IPS-NIHi11 (cell line): ENCODE measurements around the gene ZNF286A.
A peak's percentile ranks its signal among the peaks of the same experiment; 100 is the strongest.
"Not testable (repeated sequence)": the region's sequence is repeated elsewhere in the genome, so short reads cannot be mapped to it uniquely, and the experiment has no call there.

ENCODE experiments used
- DNase-seq: peaks from one replicate; pipeline ENCODE4 v3.0.0; 2012; ENCODE audit warnings: mixed read lengths, low spot score

ZNF286A gene

GRCh38 chr17:15699937-15700336 lies 385 bp downstream of the ZNF286A start:
- DNase-seq = not testable (repeated sequence)

GRCh38 chr17:15704239-15704638 lies 4.7 kb downstream of the ZNF286A start:
- DNase-seq = not testable (repeated sequence)

GRCh38 chr17:15704813-15705212 lies 5.3 kb downstream of the ZNF286A start:
- not testable (repeated sequence) for DNase-seq

GRCh38 chr17:15708879-15709278 lies 9.3 kb downstream of the ZNF286A start:
- not testable (repeated sequence) for DNase-seq

GRCh38 chr17:15716601-15717563 lies 17.3 kb downstream of the ZNF286A start:
- not testable (repeated sequence) for DNase-seq

- DNase-seq = not testable (repeated sequence)
These were observed 31.0 kb downstream of the ZNF286A start for GRCh38 chr17:15730535-15730934.

- DNase-seq = not testable (repeated sequence)
These were observed 32.3 kb downstream of the ZNF286A start, which contains the start of gene TBC1D26 for GRCh38 chr17:15731900-15732299. Gene TBC1D26, plus strand, starts transcription at chr17:15732283. Its CDS starts 3,066 bp downstream, at chr17:15735349.

GRCh38 chr17:15733174-15733789 lies 33.7 kb downstream of the ZNF286A start:
- DNase-seq = not testable (repeated sequence)

GRCh38 chr17:15736578-15736977 lies 37.0 kb downstream of the ZNF286A start:
- not testable (repeated sequence) for DNase-seq

GRCh38 chr17:15738066-15738465 lies 38.5 kb downstream of the ZNF286A start:
- no peak for DNase-seq

GRCh38 chr17:15739259-15739658 lies 39.7 kb downstream of the ZNF286A start:
- DNase-seq = not testable (repeated sequence)

- not testable (repeated sequence) for DNase-seq
These were observed 40.5 kb downstream of the ZNF286A start for GRCh38 chr17:15740041-15740440.

- DNase-seq = no peak
These were observed 41.1 kb downstream of the ZNF286A start for GRCh38 chr17:15740570-15741120.

- no peak for DNase-seq
These were observed 42.1 kb downstream of the ZNF286A start for GRCh38 chr17:15741624-15742023.

GRCh38 chr17:15742051-15742795 lies 42.7 kb downstream of the ZNF286A start:
- DNase-seq = no peak

- DNase-seq = no peak
These were observed 43.4 kb downstream of the ZNF286A start for GRCh38 chr17:15742921-15743320.

GRCh38 chr17:15744074-15744676 lies 44.6 kb downstream of the ZNF286A start:
- no peak for DNase-seq

GRCh38 chr17:15744885-15745284 lies 45.3 kb downstream of the ZNF286A start:
- DNase-seq = peak; percentile 68

- not testable (repeated sequence) for DNase-seq
These were observed 49.9 kb downstream of the ZNF286A start for GRCh38 chr17:15749403-15749802.

- DNase-seq = not testable (repeated sequence)
These were observed 69.4 kb downstream of the ZNF286A start for GRCh38 chr17:15768865-15769533.
